Lower lobe of right lung (tissue), 2 donors: Measurements from ENCODE around the gene CCDC201. TPM values are rescaled to one million over a fixed set of nuclear protein-coding genes. Genes with fewer than 3 reads are reported as not detected.
"Not testable (repeated sequence)": the region's sequence is repeated elsewhere in the genome, so short reads cannot be mapped to it uniquely, and the experiment has no call there.

Experiments
- ATAC-seq, 2 donors: fragments of 200-7000 bp; cut with Tn5 transposase; one replicate each; pipeline ENCODE4 v1.9.1; 2020 to 2022; ENCODE audit warnings: mild to moderate bottlenecking in 2 of 2, moderate library complexity in 2 of 2
- DNase-seq: peaks from one replicate; pipeline ENCODE4 v3.0.0-alpha.2; 2020
- H3K27ac ChIP-seq: fragments of 200-600 bp; one replicate; pipeline ENCODE4 v1.8.0; 2022
- H3K27me3 ChIP-seq: fragments of 200-600 bp; one replicate; pipeline ENCODE4 v1.8.0; 2022; ENCODE audit warnings: low read depth
- H3K36me3 ChIP-seq: fragments of 200-600 bp; one replicate; pipeline ENCODE4 v1.8.0; 2022; ENCODE audit warnings: mild to moderate bottlenecking
- H3K4me1 ChIP-seq: fragments of 200-600 bp; one replicate; pipeline ENCODE4 v1.8.0; 2022
- H3K4me3 ChIP-seq: fragments of 200-600 bp; one replicate; pipeline ENCODE4 v1.8.0; 2022; ENCODE audit warnings: mild to moderate bottlenecking
- H3K9me3 ChIP-seq: fragments of 200-600 bp; one replicate; pipeline ENCODE4 v1.8.0; 2022
- intact Hi-C: fragments of 100-400 bp; cut with DNase I; formaldehyde crosslinking; loops from one replicate; pipeline ENCODE4 v1.11.0; 2022
- total RNA-seq: library from RNA; stranded (reverse); fragmentation: NEBNext Ultra II Directional; extraction: Animal tissue kit (Norgen Biotek cat#: 25700); gene quantifications from one replicate; pipeline ENCODE4 v1.2.1, GENCODE V29; 2021
- donor health status: DM: no; HTN: yes; CAD: no; lungs with severe emphysema.

Gene CCDC201
- total RNA-seq, 1 donor from 2014 or later, result not detected

DNA sequence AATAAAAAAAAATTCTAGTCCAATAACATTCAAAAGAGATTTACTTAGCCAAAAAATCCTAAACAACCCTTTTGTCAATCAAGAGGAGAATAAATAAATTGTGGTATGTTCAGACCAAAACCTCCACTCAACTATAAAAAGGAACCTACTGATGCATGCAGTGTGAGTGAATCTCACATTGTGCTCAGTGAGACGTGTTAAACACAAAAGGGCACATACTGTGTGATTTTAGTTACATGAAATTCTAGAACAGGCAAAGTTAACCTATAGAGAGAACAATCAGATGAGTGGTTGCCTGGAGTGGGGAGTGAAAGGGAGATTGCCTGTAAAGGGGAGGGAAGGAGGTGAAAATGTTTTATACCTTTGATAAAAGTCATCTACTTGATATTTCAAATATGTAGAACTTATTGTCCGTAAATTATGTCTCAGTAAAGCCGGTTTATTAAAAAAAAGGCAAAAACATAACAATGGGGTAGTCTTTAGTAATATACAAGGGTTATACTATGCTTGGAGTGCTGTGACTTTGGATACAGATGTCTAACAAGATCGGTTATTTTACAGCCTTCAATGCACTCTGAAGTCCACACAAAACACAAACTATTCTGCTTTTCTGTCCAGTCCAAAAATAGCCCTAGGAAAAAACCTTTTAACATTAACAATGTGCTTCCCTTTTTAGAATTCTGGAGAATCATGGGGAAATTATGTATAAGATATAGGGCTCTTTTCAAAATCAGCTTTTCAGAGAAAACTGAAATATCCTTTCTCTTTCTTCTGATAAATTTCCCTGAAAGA is 30.8 kb downstream of the CCDC201 start:
- H3K4me1 ChIP-seq, H3K27ac ChIP-seq, H3K9me3 ChIP-seq, H3K4me3 ChIP-seq, intact Hi-C loops, H3K36me3 ChIP-seq, DNase-seq, ATAC-seq, H3K27me3 ChIP-seq: not testable (repeated sequence)

DNA sequence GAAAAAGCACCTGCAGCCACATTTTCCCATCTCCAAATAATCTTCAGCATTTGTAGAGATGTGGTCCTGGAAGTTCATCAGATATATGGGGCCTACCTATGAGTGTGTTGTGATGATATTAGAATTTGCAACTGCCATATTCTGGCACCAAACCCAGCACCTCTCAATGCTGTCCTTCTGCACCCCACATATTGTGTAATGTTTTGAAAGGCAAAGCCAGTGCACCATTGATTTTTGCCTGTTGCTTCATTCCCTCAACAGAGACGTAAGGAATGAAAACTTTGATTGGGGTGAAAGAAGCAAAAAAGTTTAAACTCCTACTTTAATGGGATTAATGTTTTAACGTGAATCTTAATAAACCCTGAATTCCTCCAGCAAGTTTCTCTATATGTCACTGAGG is 34.0 kb downstream of the CCDC201 start:
- H3K27ac ChIP-seq, H3K9me3 ChIP-seq, DNase-seq, H3K27me3 ChIP-seq, ATAC-seq, H3K36me3 ChIP-seq, intact Hi-C loops, H3K4me1 ChIP-seq, H3K4me3 ChIP-seq: not testable (repeated sequence)

DNA sequence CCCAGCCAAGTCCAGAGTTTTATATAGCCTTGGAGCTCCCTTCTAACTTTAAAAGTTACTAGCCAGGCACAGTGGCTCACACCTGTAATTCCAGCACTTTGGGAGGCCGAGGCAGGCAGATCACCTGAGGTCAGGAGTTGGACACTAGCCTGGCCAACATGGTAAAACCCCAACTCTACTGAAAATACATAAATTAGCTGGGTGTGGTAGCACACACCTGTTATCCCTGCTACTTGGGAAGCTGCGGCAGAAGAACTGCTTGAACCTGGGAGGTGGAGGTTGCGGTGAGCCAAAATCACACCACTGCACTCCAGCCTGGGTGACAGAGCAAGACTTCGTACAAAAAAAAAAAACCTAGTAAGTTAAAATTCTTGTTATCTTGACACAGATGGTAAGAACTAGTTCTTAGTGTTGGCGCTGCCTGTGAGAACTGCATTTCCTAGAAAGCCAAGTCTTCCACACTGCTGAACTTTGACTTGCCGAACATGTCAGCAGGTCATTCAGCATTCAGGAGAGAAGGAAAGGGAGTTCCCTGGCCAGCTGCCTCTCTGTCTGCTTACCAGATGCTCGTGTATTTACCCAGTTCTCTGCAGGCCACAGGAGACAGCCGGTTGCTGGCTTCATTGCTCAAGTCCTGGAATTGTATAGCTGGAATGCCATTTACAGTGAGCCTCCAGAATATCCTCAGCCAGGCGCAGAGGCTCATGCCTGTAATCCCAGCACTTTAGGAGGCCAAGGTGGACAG is 40.3 kb downstream of the CCDC201 start:
- H3K4me3 ChIP-seq, H3K9me3 ChIP-seq, H3K36me3 ChIP-seq, H3K27ac ChIP-seq, DNase-seq, H3K27me3 ChIP-seq, intact Hi-C loops, ATAC-seq, H3K4me1 ChIP-seq: not testable (repeated sequence)

DNA sequence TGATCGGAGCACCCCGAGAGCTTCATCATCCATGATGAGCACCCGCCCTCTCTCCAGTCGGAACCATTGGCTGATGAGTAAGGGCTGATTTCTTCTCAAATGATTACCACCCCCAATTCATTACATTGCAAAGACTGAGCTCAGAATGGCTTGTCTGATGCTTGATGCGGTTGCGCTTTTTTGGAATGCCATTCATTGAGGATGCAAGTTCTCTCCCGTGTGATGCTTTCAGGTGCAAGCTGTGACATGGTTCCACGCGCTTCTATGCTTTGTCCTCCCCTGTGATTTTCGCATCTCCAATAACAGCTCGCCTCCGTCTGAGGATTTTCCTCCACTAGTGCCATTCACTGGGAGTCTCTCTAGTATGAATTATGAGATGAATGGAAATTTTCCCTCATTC is 43.0 kb downstream of the CCDC201 start:
- DNase-seq, H3K36me3 ChIP-seq, ATAC-seq, H3K4me1 ChIP-seq, intact Hi-C loops, H3K27me3 ChIP-seq, H3K4me3 ChIP-seq, H3K9me3 ChIP-seq, H3K27ac ChIP-seq: not testable (repeated sequence)

DNA sequence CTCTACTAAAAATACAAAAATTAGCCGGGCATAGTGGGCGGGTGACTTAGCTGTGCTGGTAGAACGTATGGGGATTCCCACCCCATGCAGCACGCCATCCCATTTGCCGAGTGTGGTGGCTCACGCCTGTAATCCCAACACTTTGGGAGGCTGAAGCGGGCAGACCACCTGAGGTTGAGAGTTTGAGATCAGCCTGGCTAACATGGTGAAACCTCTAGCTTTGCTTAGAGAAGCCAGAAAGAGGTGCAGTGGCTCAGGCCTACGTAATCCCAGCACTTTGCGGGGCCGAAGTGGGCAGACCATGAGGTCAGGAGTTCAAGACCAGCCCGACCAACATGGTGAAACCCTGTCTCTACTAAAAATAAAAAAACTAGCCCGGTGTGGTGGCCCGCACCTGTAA is 45.2 kb downstream of the CCDC201 start:
- H3K9me3 ChIP-seq, DNase-seq, H3K27ac ChIP-seq, H3K27me3 ChIP-seq, ATAC-seq, H3K36me3 ChIP-seq, H3K4me3 ChIP-seq, H3K4me1 ChIP-seq, intact Hi-C loops: not testable (repeated sequence)

DNA sequence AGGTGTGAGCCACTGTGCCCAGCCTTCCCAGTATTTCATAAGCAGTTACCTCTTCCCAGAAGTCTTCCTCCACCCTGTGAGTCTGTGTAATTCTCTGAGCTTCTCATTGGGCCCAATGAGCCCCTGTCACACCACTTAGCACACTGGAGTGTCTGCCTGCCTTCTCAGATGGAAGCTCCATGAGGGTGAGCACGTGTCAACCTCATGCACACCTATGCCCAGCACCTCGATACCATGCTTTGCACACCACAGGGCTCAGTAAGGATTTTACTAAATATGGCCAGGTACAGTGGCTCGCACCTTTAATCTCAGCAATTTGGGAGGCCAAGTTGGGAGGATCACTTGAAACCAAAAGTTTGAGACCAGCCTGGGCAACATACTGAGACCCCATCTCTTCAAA is 46.3 kb downstream of the CCDC201 start:
- H3K4me1 ChIP-seq, H3K27me3 ChIP-seq, H3K36me3 ChIP-seq, H3K4me3 ChIP-seq, intact Hi-C loops, DNase-seq, H3K27ac ChIP-seq, H3K9me3 ChIP-seq: not testable (repeated sequence)
- ATAC-seq, result peak; percentile 11 to 25

DNA sequence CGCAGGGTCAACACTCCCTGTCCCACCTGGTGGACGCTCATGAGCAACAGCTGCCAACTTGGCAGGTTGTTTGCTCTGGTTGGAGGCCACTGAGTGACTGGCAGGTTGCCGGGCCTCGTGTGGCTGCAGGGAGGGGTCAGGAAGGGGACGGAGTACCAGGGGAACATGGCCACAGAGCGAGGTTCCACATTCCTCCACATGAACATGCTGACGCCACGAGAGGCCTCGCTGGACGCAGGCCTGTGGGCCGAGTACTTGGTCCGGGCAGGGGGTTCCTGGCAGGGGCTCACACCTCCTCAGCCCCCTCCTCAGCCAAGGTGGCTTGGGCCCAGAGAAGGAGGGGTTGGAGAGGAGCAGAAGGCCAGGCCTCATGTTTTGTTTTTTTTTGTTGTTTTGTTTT is 54.1 kb downstream of the CCDC201 start:
- ATAC-seq, H3K9me3 ChIP-seq, H3K4me3 ChIP-seq, intact Hi-C loops, H3K4me1 ChIP-seq, H3K36me3 ChIP-seq, DNase-seq, H3K27me3 ChIP-seq, H3K27ac ChIP-seq: not testable (repeated sequence)

DNA sequence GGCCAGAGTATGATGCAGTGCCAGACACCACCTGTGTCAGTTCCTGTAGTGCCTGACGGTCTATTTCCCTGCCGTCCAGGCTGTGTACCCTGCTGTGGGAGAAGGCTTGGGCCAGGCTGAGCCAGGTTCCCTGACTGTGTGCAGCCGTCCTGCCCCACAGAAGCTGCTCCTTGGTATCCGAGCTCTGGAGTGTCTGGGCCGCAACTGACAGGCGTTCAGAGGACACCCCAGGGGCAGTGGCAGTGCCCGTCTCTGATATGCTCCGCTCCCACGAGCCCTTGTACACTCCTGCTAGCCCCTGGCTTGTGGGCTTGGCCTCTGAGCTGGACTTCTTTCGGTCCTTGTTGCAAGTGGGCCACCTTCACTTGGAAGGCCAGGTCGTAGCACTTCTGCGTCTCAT is 55.0 kb downstream of the CCDC201 start:
- H3K36me3 ChIP-seq, H3K27me3 ChIP-seq, H3K9me3 ChIP-seq, ATAC-seq, H3K27ac ChIP-seq, DNase-seq, H3K4me3 ChIP-seq, intact Hi-C loops, H3K4me1 ChIP-seq: not testable (repeated sequence)

DNA sequence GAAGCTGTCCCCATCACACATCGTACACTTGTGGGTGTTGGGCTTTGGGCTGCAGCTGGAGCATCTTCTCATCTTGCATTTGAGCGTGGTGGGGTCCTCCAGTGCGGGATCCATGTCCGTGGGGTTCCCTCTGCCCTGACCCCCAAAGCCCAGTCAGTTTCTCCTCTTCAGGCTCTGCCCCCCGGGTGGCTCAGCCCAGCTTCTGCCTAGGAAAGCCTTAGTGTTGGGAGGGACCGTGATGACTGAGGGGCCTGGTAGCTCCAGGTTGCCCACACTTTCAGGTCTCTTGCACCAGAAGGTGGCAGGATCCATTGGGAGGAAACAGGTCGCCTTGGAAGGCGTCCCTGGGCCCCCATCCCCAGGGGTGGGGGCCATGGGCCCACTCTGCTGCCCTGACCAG is 55.9 kb downstream of the CCDC201 start:
- ATAC-seq, H3K27me3 ChIP-seq, H3K4me1 ChIP-seq, H3K9me3 ChIP-seq, intact Hi-C loops, H3K4me3 ChIP-seq, DNase-seq, H3K36me3 ChIP-seq, H3K27ac ChIP-seq: not testable (repeated sequence)

DNA sequence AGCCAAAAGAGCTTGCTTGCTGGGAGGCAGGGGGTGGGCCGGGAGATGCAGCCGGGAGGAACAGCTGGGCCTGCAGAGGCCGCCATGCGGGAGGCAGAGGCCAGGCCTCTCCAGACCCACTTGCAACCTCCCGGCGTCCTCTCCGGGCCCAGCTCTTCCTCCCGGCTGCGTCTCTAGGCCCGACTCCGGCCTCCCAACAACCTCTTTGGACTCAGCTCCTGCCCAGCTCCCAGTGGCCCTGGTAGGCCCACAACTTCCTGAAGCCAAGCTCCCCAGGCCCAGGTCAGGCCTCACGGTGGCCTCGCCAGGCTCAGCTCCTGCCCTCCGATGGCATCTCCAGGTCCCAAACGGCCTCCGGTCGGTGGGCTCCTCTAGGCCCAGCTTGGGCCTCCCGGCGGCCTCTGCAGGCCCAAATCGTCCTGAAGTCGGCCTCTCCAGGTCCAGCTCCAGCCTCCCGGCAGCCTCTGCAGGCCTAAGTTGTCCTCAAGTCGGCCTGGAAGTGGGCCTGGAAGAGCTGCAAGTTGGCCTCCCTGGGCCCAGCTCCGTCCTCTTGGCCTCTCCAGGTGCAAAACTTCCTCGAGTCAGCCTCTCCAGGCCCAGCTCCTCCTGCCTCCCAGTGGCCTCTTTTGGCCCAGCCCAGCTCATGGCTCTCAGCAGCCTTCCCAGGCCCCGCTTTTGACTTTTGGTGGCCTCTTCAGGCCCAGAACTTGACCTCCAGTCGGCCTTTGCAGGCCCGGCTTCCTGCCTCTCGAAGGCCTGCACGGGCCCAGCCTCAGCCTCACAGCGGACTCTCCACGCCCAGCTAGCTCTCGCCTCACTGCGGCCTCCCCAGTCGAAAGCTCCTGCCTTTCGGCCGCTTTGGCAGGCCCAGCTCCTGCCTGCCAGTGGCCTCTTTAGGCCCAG is 58.4 kb downstream of the CCDC201 start:
- H3K27me3 ChIP-seq, DNase-seq, H3K27ac ChIP-seq, H3K4me1 ChIP-seq, H3K4me3 ChIP-seq, H3K36me3 ChIP-seq, ATAC-seq, intact Hi-C loops, H3K9me3 ChIP-seq: not testable (repeated sequence)

DNA sequence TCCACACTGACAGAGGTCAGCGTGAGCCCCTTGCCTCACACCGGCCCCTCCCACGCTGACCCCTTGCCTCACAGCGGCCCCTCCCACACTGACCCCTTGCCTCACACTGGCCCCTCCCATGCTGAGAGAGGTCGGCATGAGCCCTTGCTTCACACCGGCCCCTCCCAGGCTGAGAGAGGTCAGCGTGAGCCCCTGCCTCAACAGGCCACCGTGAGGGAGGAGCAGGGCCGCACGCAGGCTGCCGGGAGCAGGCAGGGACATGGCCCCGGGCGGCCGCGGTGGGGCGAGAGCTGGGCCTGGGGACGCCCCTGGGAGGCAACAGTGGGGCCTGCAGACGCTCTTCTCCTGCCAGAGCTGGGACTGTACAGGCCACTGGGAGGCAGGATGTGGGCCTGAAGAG is 59.1 kb downstream of the CCDC201 start:
- H3K9me3 ChIP-seq, H3K4me1 ChIP-seq, H3K4me3 ChIP-seq, DNase-seq, H3K27ac ChIP-seq, H3K36me3 ChIP-seq, ATAC-seq, intact Hi-C loops, H3K27me3 ChIP-seq: not testable (repeated sequence)
